SK-N-SH (cell line): ENCODE results near the gene LMO7. TPM values are rescaled to one million over a fixed set of nuclear protein-coding genes. Genes with fewer than 3 reads are reported as not detected.
A peak's percentile ranks its signal among the peaks of the same experiment; 100 is the strongest.

Experiments
- CTCF ChIA-PET: fragments of 300-600, 350-600 bp; formaldehyde crosslinking; extraction: SDS; loops from one replicate; lab custom pipeline; 2021; lab: Yijun Ruan, JAX
- POLR2A ChIA-PET: fragments of 350-600 bp; sonication (Branson Sonifier 250); formaldehyde crosslinking; extraction: SDS; loops from one replicate; lab custom pipeline; 2020; ENCODE audit warnings: antibody characterized with exemption, inconsistent platforms; lab: Yijun Ruan, JAX
- DNase-seq: peaks from one replicate; pipeline ENCODE4 v3.0.0; 2012
- H2AFZ ChIP-seq: fragments of 200-600 bp; sonication (generic); 2 replicates; pipeline ENCODE4 v1.8.1; 2016; ENCODE audit warnings: antibody characterized with exemption, mild to moderate bottlenecking, low read depth
- H3F3A ChIP-seq: fragments of 200-600 bp; sonication (generic); replicated peaks from 2 replicates; pipeline ENCODE3; 2016; ENCODE audit warnings: antibody characterized with exemption, mild to moderate bottlenecking; ENCODE audit not compliant: insufficient read depth
- H3K27ac ChIP-seq, 2 experiments: fragments of 200-500 bp in 1 of 2; fragments of 200-600 bp in 1 of 2; sonication (Bioruptor generic) in 1 of 2; sonication (generic), shearing (Covaris generic) in 1 of 2; 2 replicates each; pipeline versions ENCODE4 v1.5.1 to v1.6.1; 2014 to 2016; ENCODE audit warnings: low read depth in 2 of 2, inconsistent platforms in 1 of 2, low read length in 1 of 2, mild to moderate bottlenecking in 1 of 2, mixed read lengths in 1 of 2
- H3K27me3 ChIP-seq: fragments of 200-600 bp; sonication (generic), shearing (Covaris generic); 2 replicates; pipeline ENCODE4 v1.6.1; 2016; ENCODE audit warnings: mixed run types; ENCODE audit not compliant: insufficient read depth
- H3K36me3 ChIP-seq, 2 experiments: fragments of 200-500 bp in 1 of 2; fragments of 200-600 bp in 1 of 2; sonication (Bioruptor generic) in 1 of 2; sonication (generic) in 1 of 2; replicated peaks in 1 of 2; 2 replicates each; pipeline versions ENCODE3 to v1.5.1; 2014 to 2016; ENCODE audit warnings: low read length in 1 of 2, mild to moderate bottlenecking in 1 of 2; ENCODE audit not compliant: insufficient read depth in 2 of 2, control insufficient read depth in 1 of 2
- H3K4me1 ChIP-seq, 2 experiments: fragments of 200-500 bp in 1 of 2; fragments of 200-600 bp in 1 of 2; sonication (Bioruptor generic) in 1 of 2; sonication (generic), shearing (Covaris generic) in 1 of 2; 2 replicates each; pipeline versions ENCODE4 v1.5.1 to v1.6.1; 2014 to 2016; ENCODE audit warnings: low read depth in 1 of 2, low read length in 1 of 2, mixed run types in 1 of 2; ENCODE audit not compliant: insufficient read depth in 2 of 2, control insufficient read depth in 1 of 2
- H3K4me2 ChIP-seq: fragments of 200-600 bp; sonication (generic), shearing (Covaris generic); 2 replicates; pipeline ENCODE4 v1.6.1; 2017; ENCODE audit warnings: mixed run types
- H3K4me3 ChIP-seq, 2 experiments: fragments of 200-500 bp in 1 of 2; fragments of 200-600 bp in 1 of 2; sonication (Bioruptor generic) in 1 of 2; sonication (generic), shearing (Covaris generic) in 1 of 2; 2 replicates each; pipeline versions ENCODE4 v1.5.1 to v1.8.1; 2014 to 2016; ENCODE audit warnings: low read depth in 2 of 2, inconsistent platforms in 1 of 2, low read length in 1 of 2, mild to moderate bottlenecking in 1 of 2, mixed read lengths in 1 of 2, moderate library complexity in 1 of 2
- H3K79me2 ChIP-seq: fragments of 200-600 bp; sonication (generic); 2 replicates; pipeline ENCODE4 v1.8.1; 2017; ENCODE audit warnings: mild to moderate bottlenecking; ENCODE audit not compliant: insufficient read depth
- H3K9ac ChIP-seq: fragments of 200-600 bp; sonication (generic); 2 replicates; pipeline ENCODE4 v1.6.1; 2017; ENCODE audit warnings: mixed run types
- H3K9me2 ChIP-seq: fragments of 200-600 bp; sonication (generic); 2 replicates; pipeline ENCODE4 v1.6.1; 2017; ENCODE audit warnings: mixed run types
- H3K9me3 ChIP-seq: fragments of 200-600 bp; sonication (generic); 2 replicates; pipeline ENCODE4 v1.6.1; 2017; ENCODE audit warnings: mixed run types, mild to moderate bottlenecking, moderate library complexity
- H4K20me1 ChIP-seq: fragments of 200-600 bp; sonication (generic); 2 replicates; pipeline ENCODE4 v1.6.1; 2017; ENCODE audit warnings: mild to moderate bottlenecking, mixed run types; ENCODE audit not compliant: insufficient read depth
- CHD2 ChIP-seq: fragments of 150-350 bp; IDR thresholded peaks from 2 replicates; pipeline ENCODE4 v1.6.1; 2018; ENCODE audit warnings: low read length; ENCODE audit not compliant: partially characterized antibody
- CTCF ChIP-seq: fragments of 200-600 bp; sonication (generic); IDR thresholded peaks from 2 replicates; pipeline ENCODE4 v1.6.1; 2017; ENCODE audit warnings: antibody characterized with exemption, mild to moderate bottlenecking, moderate library complexity
- ELF1 ChIP-seq: IDR thresholded peaks from 2 replicates; pipeline ENCODE4 v1.4.0; 2012
- EZH2phosphoT487 ChIP-seq: fragments of 200-600 bp; sonication (generic); IDR thresholded peaks from 2 replicates; pipeline ENCODE4 v1.6.1; 2017; ENCODE audit warnings: low read depth, mixed run types, mild to moderate bottlenecking, antibody characterized with exemption, moderate library complexity, borderline replicate concordance
- FOSL2 ChIP-seq: IDR thresholded peaks from 2 replicates; pipeline ENCODE4 v1.4.0; 2012; ENCODE audit warnings: low read depth, mild to moderate bottlenecking, moderate library complexity, borderline replicate concordance
- FOXM1 ChIP-seq: IDR thresholded peaks from 2 replicates; pipeline ENCODE4 v1.4.0; 2012; ENCODE audit warnings: low read depth, mild to moderate bottlenecking
- GABPA ChIP-seq: IDR thresholded peaks from 2 replicates; pipeline ENCODE4 v1.4.0; 2012; ENCODE audit warnings: low read depth, mild to moderate bottlenecking
- JUND ChIP-seq: IDR thresholded peaks from 2 replicates; pipeline ENCODE4 v1.4.0; 2012
- MXI1 ChIP-seq: IDR thresholded peaks from 2 replicates; pipeline ENCODE4 v1.6.1; 2012; ENCODE audit warnings: mild to moderate bottlenecking, low read depth, low read length, improper control_type of control experiment
- NFIC ChIP-seq: IDR thresholded peaks from 2 replicates; pipeline ENCODE4 v1.4.0; 2012; ENCODE audit warnings: borderline replicate concordance
- POLR2AphosphoS5 ChIP-seq: IDR thresholded peaks from 2 replicates; pipeline ENCODE4 v1.6.1; 2012; ENCODE audit warnings: low read depth, low read length
- SIN3A ChIP-seq: IDR thresholded peaks from 2 replicates; pipeline ENCODE4 v1.6.1; 2012; ENCODE audit warnings: low read depth, mild to moderate bottlenecking, low read length, moderate library complexity, borderline replicate concordance
- SMC3 ChIP-seq: IDR thresholded peaks from 2 replicates; pipeline ENCODE4 v1.6.1; 2012; ENCODE audit warnings: low read depth, low read length, improper control_type of control experiment
- TAF1 ChIP-seq: IDR thresholded peaks from 2 replicates; pipeline ENCODE4 v1.6.1; 2012; ENCODE audit warnings: low read depth, mild to moderate bottlenecking, low read length, moderate library complexity, borderline replicate concordance
- TCF12 ChIP-seq: IDR thresholded peaks from 2 replicates; pipeline ENCODE4 v1.4.0; 2012
- TEAD4 ChIP-seq: IDR thresholded peaks from 2 replicates; pipeline ENCODE4 v1.4.0; 2012; ENCODE audit warnings: mild to moderate bottlenecking, borderline replicate concordance; ENCODE audit not compliant: insufficient read depth
- WGBS: methylation state at CpG from one replicate; pipeline ENCODE4 v1.1.6; 2017; ENCODE audit warnings: low lambda C conversion rate; 5-methylcytosine and 5-hydroxymethylcytosine counted together
- polyA plus RNA-seq, 3 experiments: library from polyadenylated mRNA; depleted of rRNA; stranded (reverse); fragments of >200 nt; gene quantifications; 2 replicates each; pipeline ENCODE4 v1.2.3, GENCODE V29; 2012
- TF ChIP-seq, protein P1 (sequence below): IDR thresholded peaks from 2 replicates; pipeline ENCODE4; 2012
- TF ChIP-seq, protein P2 (sequence below): fragments of 150-350 bp; IDR thresholded peaks from 2 replicates; pipeline ENCODE4 v1.6.1; 2017; ENCODE audit warnings: antibody characterized with exemption, low read length, low read depth, borderline replicate concordance
- TF ChIP-seq, protein P3 (sequence below): IDR thresholded peaks from 2 replicates; pipeline ENCODE4 v1.6.1; 2012; ENCODE audit warnings: mild to moderate bottlenecking, low read depth, low read length, moderate library complexity
- TF ChIP-seq, protein P4 (sequence below): fragments of 150-350 bp; IDR thresholded peaks from 2 replicates; pipeline ENCODE4 v1.6.1; 2016; ENCODE audit warnings: mild to moderate bottlenecking, low read depth, low read length

Gene LMO7
- polyA plus RNA-seq, 1 of the 3 experiments (the other 2 are of a cell fraction): 83.6 TPM

GRCh38 chr13:75700552-75700951, 64.4 kb downstream of the LMO7 start:
- ChIA-PET CTCF (no interaction called here), POLR2A (no interaction called here)
- no peaks in the 10 kb centered on the region for H3K9me2 ChIP-seq
- TF ChIP-seq GABPA: no peak
- no peak for TF ChIP-seq FOXM1
- TF ChIP-seq, protein P1, sequence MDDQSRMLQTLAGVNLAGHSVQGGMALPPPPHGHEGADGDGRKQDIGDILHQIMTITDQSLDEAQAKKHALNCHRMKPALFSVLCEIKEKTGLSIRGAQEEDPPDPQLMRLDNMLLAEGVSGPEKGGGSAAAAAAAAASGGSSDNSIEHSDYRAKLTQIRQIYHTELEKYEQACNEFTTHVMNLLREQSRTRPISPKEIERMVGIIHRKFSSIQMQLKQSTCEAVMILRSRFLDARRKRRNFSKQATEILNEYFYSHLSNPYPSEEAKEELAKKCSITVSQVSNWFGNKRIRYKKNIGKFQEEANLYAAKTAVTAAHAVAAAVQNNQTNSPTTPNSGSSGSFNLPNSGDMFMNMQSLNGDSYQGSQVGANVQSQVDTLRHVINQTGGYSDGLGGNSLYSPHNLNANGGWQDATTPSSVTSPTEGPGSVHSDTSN: no peak
- no peak for TF ChIP-seq JUND
- no peak for TF ChIP-seq CTCF
- TF ChIP-seq SMC3: no peak
- TF ChIP-seq, protein P2, sequence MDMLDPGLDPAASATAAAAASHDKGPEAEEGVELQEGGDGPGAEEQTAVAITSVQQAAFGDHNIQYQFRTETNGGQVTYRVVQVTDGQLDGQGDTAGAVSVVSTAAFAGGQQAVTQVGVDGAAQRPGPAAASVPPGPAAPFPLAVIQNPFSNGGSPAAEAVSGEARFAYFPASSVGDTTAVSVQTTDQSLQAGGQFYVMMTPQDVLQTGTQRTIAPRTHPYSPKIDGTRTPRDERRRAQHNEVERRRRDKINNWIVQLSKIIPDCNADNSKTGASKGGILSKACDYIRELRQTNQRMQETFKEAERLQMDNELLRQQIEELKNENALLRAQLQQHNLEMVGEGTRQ: no peak
- TF ChIP-seq TAF1: no peak
- TF ChIP-seq CHD2: no peak
- TF ChIP-seq TCF12: no peak
- no peak for TF ChIP-seq TEAD4
- WGBS: 96% methylated on average over 2 of the region's 2 CpGs
- peaks cover 98% of the 10 kb centered on the region for H4K20me1 ChIP-seq
- no peak overlapping the region for H3K9ac ChIP-seq
- H2AFZ ChIP-seq: no peak overlapping the region
- peaks cover 0 to 20% of the 10 kb centered on the region in 2 experiments; a peak in 2 of 4 replicates for H3K4me1 ChIP-seq
- no peak overlapping the region for H3K4me2 ChIP-seq
- H3F3A ChIP-seq: peaks cover 47% of the 10 kb centered on the region
- H3K79me2 ChIP-seq: peaks cover 100% of the 10 kb centered on the region
- no peaks in the 10 kb centered on the region for H3K9me3 ChIP-seq
- no peak overlapping the region for H3K4me3 ChIP-seq
- H3K27ac ChIP-seq: no peak overlapping the region; a peak in 1 of 4 replicates
- no peak for DNase-seq
- H3K36me3 ChIP-seq: peaks cover 3 to 61% of the 10 kb centered on the region in 2 experiments
- H3K27me3 ChIP-seq: no peaks in the 10 kb centered on the region

DNA sequence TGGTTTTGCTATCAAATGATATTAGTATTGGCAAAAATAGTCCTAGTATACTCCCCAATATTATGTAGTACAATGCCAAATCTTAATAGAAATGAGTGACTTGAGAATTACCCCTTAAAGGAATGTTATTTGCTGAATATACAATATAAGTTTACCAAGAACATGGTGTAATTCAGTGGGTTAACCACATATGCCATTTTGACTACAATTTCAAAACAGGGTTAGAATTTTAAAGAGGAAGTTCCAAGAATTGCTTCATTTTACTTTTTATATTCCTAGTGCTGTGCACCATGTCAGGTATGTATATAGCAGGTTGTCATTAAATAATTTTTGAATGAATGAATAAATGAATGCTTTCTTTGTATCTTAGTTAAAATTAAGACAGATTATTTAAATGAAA, 66.3 kb downstream of the LMO7 start:
- Histone ChIP-seq H3K9me2 (no peaks in the 10 kb centered on the region), H3K4me3 (no peak overlapping the region), H4K20me1 (peaks cover 96% of the 10 kb centered on the region), H3K9me3 (no peaks in the 10 kb centered on the region), H3K79me2 (peaks cover 100% of the 10 kb centered on the region), H3K4me1 (peaks cover 0 to 20% of the 10 kb centered on the region in 2 experiments; a peak in 2 of 4 replicates), H3K9ac (no peak overlapping the region), H3K4me2 (0 out of 2 replicates have a peak overlapping the region, but pooled peaks have one; percentile 18), H2AFZ (no peak overlapping the region), H3F3A (peaks cover 62% of the 10 kb centered on the region), H3K27ac (0 out of 4 replicates have a peak overlapping the region, but pooled peaks of 1 of the 2 experiments have one; percentile 5), H3K36me3 (peaks cover 3 to 65% of the 10 kb centered on the region in 2 experiments), H3K27me3 (no peaks in the 10 kb centered on the region)
- DNase-seq: no peak
- ChIA-PET CTCF (interaction anchor here (0.8 to 2.0 kb wide), 4 partner anchors 10 to 172 kb away, joined by 4 to 5 read pairs (median 4); no protein-coding TSS in a partner anchor), POLR2A (no interaction called here)
- no peak for TF ChIP-seq POLR2AphosphoS5
- no peak for TF ChIP-seq SIN3A
- TF ChIP-seq, protein P3, sequence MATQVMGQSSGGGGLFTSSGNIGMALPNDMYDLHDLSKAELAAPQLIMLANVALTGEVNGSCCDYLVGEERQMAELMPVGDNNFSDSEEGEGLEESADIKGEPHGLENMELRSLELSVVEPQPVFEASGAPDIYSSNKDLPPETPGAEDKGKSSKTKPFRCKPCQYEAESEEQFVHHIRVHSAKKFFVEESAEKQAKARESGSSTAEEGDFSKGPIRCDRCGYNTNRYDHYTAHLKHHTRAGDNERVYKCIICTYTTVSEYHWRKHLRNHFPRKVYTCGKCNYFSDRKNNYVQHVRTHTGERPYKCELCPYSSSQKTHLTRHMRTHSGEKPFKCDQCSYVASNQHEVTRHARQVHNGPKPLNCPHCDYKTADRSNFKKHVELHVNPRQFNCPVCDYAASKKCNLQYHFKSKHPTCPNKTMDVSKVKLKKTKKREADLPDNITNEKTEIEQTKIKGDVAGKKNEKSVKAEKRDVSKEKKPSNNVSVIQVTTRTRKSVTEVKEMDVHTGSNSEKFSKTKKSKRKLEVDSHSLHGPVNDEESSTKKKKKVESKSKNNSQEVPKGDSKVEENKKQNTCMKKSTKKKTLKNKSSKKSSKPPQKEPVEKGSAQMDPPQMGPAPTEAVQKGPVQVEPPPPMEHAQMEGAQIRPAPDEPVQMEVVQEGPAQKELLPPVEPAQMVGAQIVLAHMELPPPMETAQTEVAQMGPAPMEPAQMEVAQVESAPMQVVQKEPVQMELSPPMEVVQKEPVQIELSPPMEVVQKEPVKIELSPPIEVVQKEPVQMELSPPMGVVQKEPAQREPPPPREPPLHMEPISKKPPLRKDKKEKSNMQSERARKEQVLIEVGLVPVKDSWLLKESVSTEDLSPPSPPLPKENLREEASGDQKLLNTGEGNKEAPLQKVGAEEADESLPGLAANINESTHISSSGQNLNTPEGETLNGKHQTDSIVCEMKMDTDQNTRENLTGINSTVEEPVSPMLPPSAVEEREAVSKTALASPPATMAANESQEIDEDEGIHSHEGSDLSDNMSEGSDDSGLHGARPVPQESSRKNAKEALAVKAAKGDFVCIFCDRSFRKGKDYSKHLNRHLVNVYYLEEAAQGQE: no peak
- TF ChIP-seq FOSL2: no peak
- TF ChIP-seq ELF1: no peak
- no peak for TF ChIP-seq NFIC
- TF ChIP-seq EZH2phosphoT487: no peak
- TF ChIP-seq CHD2: no peak
- no peak for TF ChIP-seq TAF1
- no peak for TF ChIP-seq MXI1
- TF ChIP-seq FOXM1: no peak
- TF ChIP-seq, protein P4, sequence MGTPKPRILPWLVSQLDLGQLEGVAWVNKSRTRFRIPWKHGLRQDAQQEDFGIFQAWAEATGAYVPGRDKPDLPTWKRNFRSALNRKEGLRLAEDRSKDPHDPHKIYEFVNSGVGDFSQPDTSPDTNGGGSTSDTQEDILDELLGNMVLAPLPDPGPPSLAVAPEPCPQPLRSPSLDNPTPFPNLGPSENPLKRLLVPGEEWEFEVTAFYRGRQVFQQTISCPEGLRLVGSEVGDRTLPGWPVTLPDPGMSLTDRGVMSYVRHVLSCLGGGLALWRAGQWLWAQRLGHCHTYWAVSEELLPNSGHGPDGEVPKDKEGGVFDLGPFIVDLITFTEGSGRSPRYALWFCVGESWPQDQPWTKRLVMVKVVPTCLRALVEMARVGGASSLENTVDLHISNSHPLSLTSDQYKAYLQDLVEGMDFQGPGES: no peak
